ENCODE data around the gene ZBP1.

The ZBP1 gene

GRCh38 chr20:57568088-57568896 is 51.9 kb downstream of the ZBP1 start:
- TF ChIP-seq POLR2A (IDR thresholded peaks at IDR 0.05; ENCODE audit: low read depth, low read length) (no peak), PAX5 (IDR thresholded peaks at IDR 0.05; ENCODE audit: insufficient read depth, low read length, severe bottlenecking) (no peak), SPI1 (IDR thresholded peaks at IDR 0.05; ENCODE audit: low read depth, low read length) (no peak), POLR2AphosphoS5 (IDR thresholded peaks at IDR 0.05; ENCODE audit: low read depth, low read length) (no peak), TAF1 (IDR thresholded peaks at IDR 0.05; ENCODE audit: low read depth, low read length) (no peak), POU2F2 (IDR thresholded peaks at IDR 0.05; ENCODE audit: low read depth, low read length) (no peak)
- FAIRE-seq: no peak

GRCh38 chr20:57567471-57568079 is 52.7 kb downstream of the ZBP1 start:
- DNase-seq (ENCODE audit: insufficient read length, low spot score) (no peak), FAIRE-seq (no peak)
- TF ChIP-seq POLR2AphosphoS5 (IDR thresholded peaks at IDR 0.05; ENCODE audit: low read depth, low read length): no peak
- TF ChIP-seq SPI1 (IDR thresholded peaks at IDR 0.05; ENCODE audit: low read depth, low read length): no peak
- TF ChIP-seq POU2F2 (IDR thresholded peaks at IDR 0.05; ENCODE audit: low read depth, low read length): no peak
- TF ChIP-seq POLR2A (IDR thresholded peaks at IDR 0.05; ENCODE audit: low read depth, low read length): no peak
- no peak for TF ChIP-seq TAF1 (IDR thresholded peaks at IDR 0.05; ENCODE audit: low read depth, low read length)
- TF ChIP-seq PAX5 (IDR thresholded peaks at IDR 0.05; ENCODE audit: insufficient read depth, low read length, severe bottlenecking): no peak

More at GRCh38 chr20:57568088-57568896, 51.9 kb downstream of the ZBP1 start:
- no peak for DNase-seq (ENCODE audit: insufficient read length, low spot score)

DNA sequence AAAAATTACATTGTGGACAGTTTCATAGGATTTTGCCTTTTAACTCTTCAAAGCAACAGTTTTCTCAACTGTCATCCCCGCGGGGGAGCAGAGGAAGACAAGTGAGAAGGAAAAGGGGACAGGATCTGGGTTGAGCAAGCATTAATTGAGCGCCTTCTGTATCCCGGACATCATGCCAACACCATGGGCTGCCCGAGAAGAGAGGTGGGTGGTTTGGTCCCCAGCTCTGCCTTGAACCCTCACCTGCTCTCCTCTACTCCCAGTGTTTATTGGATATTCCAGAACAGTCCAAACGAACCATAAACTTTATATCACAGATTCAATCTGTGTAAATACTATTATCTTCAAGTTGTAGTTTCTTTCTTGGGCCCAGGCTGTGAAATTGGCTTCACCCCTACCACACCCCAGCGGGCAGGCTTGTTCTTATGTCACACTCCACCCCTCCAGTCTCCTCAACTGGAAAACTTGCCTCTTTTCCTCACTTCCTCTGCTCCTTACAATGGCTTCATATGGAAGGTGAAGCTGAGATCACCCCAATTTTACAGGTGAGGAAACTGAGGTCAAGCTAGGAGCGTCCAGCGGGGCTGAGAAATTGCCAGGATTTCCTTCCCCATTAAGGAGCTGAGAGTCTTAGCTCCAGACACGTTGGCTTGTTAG is 53.3 kb downstream of the ZBP1 start:
- FAIRE-seq (no peak), DNase-seq (ENCODE audit: insufficient read length, low spot score) (no peak)
- TF ChIP-seq POLR2A (IDR thresholded peaks at IDR 0.05; ENCODE audit: low read depth, low read length): no peak
- TF ChIP-seq POU2F2 (IDR thresholded peaks at IDR 0.05; ENCODE audit: low read depth, low read length): no peak
- no peak for TF ChIP-seq TAF1 (IDR thresholded peaks at IDR 0.05; ENCODE audit: low read depth, low read length)
- TF ChIP-seq POLR2AphosphoS5 (IDR thresholded peaks at IDR 0.05; ENCODE audit: low read depth, low read length): no peak
- no peak for TF ChIP-seq SPI1 (IDR thresholded peaks at IDR 0.05; ENCODE audit: low read depth, low read length)
- TF ChIP-seq PAX5 (IDR thresholded peaks at IDR 0.05; ENCODE audit: insufficient read depth, low read length, severe bottlenecking): no peak

DNA sequence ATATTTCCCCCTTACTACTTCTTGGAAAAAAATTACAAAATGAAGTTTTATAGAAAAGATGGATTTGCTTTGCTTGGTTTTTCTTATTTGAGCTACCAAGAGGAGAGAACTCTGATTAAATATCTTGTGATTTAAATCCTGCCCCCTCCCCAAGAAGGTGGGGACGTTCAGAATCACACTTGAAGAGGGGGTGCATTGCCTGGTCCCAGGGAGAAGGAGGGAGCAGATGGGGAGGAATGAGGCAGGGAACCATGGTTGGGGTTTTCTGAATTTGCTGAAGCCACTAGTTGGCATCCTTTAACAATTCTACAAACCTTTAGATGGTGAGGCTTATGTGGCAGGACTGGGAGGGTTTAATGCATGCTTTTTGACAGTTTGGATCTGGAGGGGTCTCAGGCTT is 53.8 kb downstream of the ZBP1 start:
- TF ChIP-seq PAX5 (IDR thresholded peaks at IDR 0.05; ENCODE audit: insufficient read depth, low read length, severe bottlenecking): no peak
- no peak for TF ChIP-seq TAF1 (IDR thresholded peaks at IDR 0.05; ENCODE audit: low read depth, low read length)
- TF ChIP-seq POU2F2 (IDR thresholded peaks at IDR 0.05; ENCODE audit: low read depth, low read length): no peak
- TF ChIP-seq POLR2A (IDR thresholded peaks at IDR 0.05; ENCODE audit: low read depth, low read length): no peak
- no peak for TF ChIP-seq POLR2AphosphoS5 (IDR thresholded peaks at IDR 0.05; ENCODE audit: low read depth, low read length)
- no peak for FAIRE-seq
- no peak for DNase-seq (ENCODE audit: insufficient read length, low spot score)

- no peak for TF ChIP-seq TAF1 (IDR thresholded peaks at IDR 0.05; ENCODE audit: low read depth, low read length)
- TF ChIP-seq POLR2AphosphoS5 (IDR thresholded peaks at IDR 0.05; ENCODE audit: low read depth, low read length): no peak
- TF ChIP-seq POLR2A (IDR thresholded peaks at IDR 0.05; ENCODE audit: low read depth, low read length): no peak
- no peak for TF ChIP-seq PAX5 (IDR thresholded peaks at IDR 0.05; ENCODE audit: insufficient read depth, low read length, severe bottlenecking)
- TF ChIP-seq POU2F2 (IDR thresholded peaks at IDR 0.05; ENCODE audit: low read depth, low read length): no peak
- TF ChIP-seq SPI1 (IDR thresholded peaks at IDR 0.05; ENCODE audit: low read depth, low read length): no peak
- FAIRE-seq (no peak), DNase-seq (ENCODE audit: insufficient read length, low spot score) (no peak)
These were observed 55.1 kb downstream of the ZBP1 start for GRCh38 chr20:57564951-57565642.

- no peak for FAIRE-seq
- no peak for DNase-seq (ENCODE audit: insufficient read length, low spot score)
- TF ChIP-seq POLR2AphosphoS5 (IDR thresholded peaks at IDR 0.05; ENCODE audit: low read depth, low read length) (no peak), POU2F2 (IDR thresholded peaks at IDR 0.05; ENCODE audit: low read depth, low read length) (no peak), SPI1 (IDR thresholded peaks at IDR 0.05; ENCODE audit: low read depth, low read length) (no peak), POLR2A (IDR thresholded peaks at IDR 0.05; ENCODE audit: low read depth, low read length) (no peak)
These were observed 55.9 kb downstream of the ZBP1 start for GRCh38 chr20:57564180-57564802.

DNA sequence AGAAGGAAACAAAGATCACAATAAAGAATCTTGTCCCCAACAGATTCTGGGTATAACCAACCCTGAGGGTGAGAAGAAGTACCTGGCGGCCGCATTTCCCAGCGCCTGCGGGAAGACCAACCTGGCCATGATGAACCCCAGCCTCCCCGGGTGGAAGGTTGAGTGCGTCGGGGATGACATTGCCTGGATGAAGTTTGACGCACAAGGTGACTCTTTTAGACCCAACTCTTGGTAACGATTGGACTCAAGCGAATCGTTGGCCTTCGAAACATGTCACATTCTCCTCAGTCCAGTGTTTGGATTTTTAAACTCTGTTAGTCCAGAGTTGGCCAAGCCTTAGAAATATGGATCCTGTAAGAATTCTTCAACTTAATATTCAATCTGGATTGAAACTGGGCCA is 56.7 kb downstream of the ZBP1 start:
- FAIRE-seq: no peak
- DNase-seq (ENCODE audit: insufficient read length, low spot score): no peak
- TF ChIP-seq SPI1 (IDR thresholded peaks at IDR 0.05; ENCODE audit: low read depth, low read length) (no peak), POLR2AphosphoS5 (IDR thresholded peaks at IDR 0.05; ENCODE audit: low read depth, low read length) (no peak), TAF1 (IDR thresholded peaks at IDR 0.05; ENCODE audit: low read depth, low read length) (no peak), PAX5 (IDR thresholded peaks at IDR 0.05; ENCODE audit: insufficient read depth, low read length, severe bottlenecking) (no peak), POLR2A (IDR thresholded peaks at IDR 0.05; ENCODE audit: low read depth, low read length) (no peak), POU2F2 (IDR thresholded peaks at IDR 0.05; ENCODE audit: low read depth, low read length) (no peak)

DNA sequence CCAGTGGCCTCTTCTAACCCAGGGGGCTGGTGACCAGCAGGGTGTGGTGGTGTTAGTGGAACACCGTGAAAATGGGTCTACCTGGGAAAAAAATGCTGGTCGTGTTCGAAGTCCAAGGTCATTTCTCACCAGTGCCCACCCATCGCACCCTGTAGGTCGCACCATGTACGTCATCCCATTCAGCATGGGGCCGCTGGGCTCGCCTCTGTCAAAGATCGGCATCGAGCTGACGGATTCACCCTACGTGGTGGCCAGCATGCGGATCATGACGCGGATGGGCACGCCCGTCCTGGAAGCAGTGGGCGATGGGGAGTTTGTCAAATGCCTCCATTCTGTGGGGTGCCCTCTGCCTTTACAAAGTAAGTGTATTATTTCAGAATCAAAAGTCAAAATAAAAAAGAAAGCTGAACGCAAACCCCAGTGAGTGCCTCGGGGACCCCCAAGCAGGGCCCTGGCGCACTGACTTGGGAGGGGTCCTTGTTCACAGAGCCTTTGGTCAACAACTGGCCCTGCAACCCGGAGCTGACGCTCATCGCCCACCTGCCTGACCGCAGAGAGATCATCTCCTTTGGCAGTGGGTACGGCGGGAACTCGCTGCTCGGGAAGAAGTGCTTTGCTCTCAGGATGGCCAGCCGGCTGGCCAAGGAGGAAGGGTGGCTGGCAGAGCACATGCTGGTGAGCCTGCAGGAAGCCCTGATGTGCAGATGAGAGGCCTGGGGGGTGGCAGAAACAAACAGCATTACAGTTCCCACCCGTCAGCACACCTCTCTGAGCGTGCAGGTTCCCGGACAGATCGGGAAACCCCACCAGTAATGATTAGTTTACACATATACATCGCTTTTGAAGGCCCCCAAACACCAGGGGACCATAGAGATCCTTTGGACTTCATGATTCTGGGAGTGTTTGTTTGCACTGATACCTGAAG is 57.4 kb downstream of the ZBP1 start:
- no peak for FAIRE-seq
- no peak for DNase-seq (ENCODE audit: insufficient read length, low spot score)
- no peak for TF ChIP-seq SPI1 (IDR thresholded peaks at IDR 0.05; ENCODE audit: low read depth, low read length)
- no peak for TF ChIP-seq POLR2A (IDR thresholded peaks at IDR 0.05; ENCODE audit: low read depth, low read length)
- no peak for TF ChIP-seq PAX5 (IDR thresholded peaks at IDR 0.05; ENCODE audit: insufficient read depth, low read length, severe bottlenecking)
- TF ChIP-seq TAF1 (IDR thresholded peaks at IDR 0.05; ENCODE audit: low read depth, low read length): no peak
- TF ChIP-seq POLR2AphosphoS5 (IDR thresholded peaks at IDR 0.05; ENCODE audit: low read depth, low read length): no peak
- no peak for TF ChIP-seq POU2F2 (IDR thresholded peaks at IDR 0.05; ENCODE audit: low read depth, low read length)

Measured in GM12891 (cell line).